Measurements from ENCODE around the gene IQUB. TPM values are rescaled to one million over a fixed set of nuclear protein-coding genes. Genes with fewer than 3 reads are reported as not detected.

IQUB gene
- total RNA-seq, result 0.36 and 0.38 TPM in 2 replicates

DNA sequence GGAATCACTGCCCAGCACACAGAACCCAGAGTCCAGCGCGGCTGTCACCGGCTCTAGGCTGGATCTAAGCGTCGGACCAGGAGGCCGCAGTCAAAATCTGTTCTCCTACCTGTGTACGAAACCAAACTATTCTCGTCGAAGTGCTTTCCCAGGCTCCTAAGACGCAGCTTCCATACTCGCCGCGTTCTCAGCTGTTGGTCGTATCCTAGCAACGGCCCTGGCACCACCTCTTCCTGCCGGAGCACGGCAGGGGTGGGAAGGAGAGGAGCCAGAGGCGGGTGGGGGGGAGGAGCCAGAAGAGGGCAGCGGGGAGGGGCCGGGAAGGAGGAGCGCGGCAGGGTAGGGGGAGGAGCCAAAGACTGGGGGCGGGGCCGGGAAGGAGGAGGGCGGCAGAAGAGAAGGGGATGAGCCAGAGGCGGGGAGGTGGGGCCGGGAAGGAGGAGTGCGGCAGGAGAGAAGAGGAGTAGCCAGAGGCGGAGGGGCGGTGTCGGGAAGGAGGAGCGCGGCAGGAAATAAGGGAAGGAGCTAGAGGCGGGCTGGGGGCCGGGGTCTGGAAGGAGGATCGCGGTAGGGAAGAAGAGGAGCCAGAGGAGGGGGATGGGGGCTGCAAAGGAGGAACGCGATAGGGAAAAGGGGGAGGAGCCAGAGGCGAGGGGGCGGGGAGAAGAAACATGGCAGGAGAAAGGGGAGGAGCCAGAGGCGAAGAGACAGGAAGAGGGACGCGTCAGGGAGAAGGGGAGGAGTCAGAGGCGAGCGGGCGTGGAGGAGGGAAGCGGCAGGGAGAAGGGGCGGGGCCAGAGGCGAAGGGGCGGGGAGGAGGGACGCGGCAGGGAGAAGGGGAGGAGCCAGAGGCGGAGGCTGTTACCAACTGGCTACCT lies at the start of gene IQUB:
Gene IQUB, minus strand, starts transcription at position 213 of the 878 bp plus-strand sequence. CDS start 22,255 bp downstream, outside the sequence.

DNA sequence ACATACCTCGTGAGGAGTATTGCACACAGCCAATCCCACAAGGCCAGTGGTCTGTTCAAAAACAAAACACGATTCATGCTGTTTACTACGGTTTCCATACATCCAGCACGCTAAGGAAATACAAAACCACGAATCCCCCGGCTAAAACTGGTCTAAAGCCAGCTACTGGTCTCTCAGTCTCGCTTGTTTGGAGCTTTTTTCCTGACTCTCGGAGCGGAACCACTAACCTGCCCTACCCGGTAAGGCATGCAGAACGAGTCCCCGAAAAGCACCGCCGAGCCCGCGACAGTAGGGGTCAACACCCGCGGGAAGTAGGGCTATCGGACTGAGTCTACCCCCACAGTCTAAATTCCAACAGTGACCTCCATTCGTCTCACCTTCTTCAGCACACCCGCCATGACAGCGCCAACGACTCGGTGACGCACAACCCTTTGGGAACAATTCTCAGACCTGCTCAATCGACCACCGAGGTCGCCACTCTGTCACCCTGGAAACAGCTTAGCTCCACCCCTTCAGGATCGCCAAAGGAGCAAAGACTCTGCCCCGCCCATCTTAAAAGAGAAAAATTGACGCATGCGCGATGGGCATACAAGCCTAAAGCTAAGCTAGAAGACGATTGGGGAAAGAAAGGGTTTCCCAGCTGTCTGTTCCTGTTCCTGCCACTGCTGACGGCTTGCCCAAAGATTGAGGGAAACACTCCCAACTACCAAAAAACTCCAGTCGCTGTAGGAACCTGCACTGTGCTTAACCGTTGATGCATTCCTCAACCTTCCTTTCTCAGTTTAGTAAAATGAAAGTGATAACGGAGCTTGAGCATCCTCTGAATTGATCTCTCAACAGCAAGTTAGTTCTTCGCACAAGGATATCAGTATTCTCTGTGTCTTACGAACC lies 23.2 kb upstream of the IQUB start, which contains the start of gene NDUFA5:
Gene NDUFA5, minus strand, starts transcription at position 421 of the 891 bp plus-strand sequence. Its CDS starts 23 bp downstream, at position 398.

Other genes starting within 250 kb of the IQUB start
- 45.1 and 50.8 TPM in 2 replicates for gene NDUFA5, start 23.2 kb upstream of the IQUB start, total RNA-seq
- not detected in 2 replicates for gene ASB15, start 67.2 kb upstream of the IQUB start, total RNA-seq
- gene LMOD2, start 121.3 kb upstream of the IQUB start, total RNA-seq, result 0.09 TPM in 1 of 2 replicates, not detected in the other
- gene WASL, start 214.4 kb upstream of the IQUB start, total RNA-seq, result 7.7 and 11.7 TPM in 2 replicates